Measurements from ENCODE around the gene TBC1D12.

The TBC1D12 gene

DNA sequence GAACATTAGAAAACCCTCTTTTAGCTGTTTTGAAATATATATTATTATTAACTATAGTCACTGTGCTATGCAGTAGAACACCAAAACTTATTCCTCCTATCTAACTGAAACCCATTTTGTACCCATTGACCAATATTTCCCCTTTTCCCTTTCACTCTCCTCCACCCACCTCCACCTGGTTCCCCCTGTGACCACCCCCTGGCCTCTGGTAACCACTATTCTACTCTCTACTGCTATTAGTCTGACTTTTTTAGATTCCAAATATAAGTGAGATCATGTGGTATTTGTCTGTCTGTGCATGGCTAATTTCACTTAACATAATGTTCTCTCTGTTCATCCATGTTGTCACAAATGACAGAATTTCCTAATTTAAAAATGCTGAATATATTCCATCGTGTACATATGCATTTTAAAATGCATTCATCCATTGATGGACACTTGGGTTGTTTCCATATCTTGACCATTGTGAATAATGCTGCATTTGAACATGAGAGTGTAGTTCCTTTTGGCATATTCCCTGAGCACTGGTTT, 18.7 kb downstream of the TBC1D12 start:
- peaks cover 3% of the 10 kb centered on the region for H3K4me1 ChIP-seq (ENCODE audit: low read depth, poor library complexity, severe bottlenecking)
- no peak overlapping the region for H3K4me2 ChIP-seq
- H3K79me2 ChIP-seq (ENCODE audit: insufficient read depth, low read depth) = peaks cover 41% of the 10 kb centered on the region; the same call in 1 of the 2 replicates
- H3K4me3 ChIP-seq (IDR thresholded peaks at IDR 0.05; ENCODE audit: insufficient read depth, low read depth, low read length) = no peak overlapping the region
- H3K27me3 ChIP-seq (ENCODE audit: insufficient read depth, low read depth) = no peaks in the 10 kb centered on the region
- no peak overlapping the region for H3K27ac ChIP-seq
- peaks cover 3% of the 10 kb centered on the region; the same call in 1 of the 2 replicates for H4K20me1 ChIP-seq (ENCODE audit: insufficient read depth)
- TF ChIP-seq, protein P1, sequence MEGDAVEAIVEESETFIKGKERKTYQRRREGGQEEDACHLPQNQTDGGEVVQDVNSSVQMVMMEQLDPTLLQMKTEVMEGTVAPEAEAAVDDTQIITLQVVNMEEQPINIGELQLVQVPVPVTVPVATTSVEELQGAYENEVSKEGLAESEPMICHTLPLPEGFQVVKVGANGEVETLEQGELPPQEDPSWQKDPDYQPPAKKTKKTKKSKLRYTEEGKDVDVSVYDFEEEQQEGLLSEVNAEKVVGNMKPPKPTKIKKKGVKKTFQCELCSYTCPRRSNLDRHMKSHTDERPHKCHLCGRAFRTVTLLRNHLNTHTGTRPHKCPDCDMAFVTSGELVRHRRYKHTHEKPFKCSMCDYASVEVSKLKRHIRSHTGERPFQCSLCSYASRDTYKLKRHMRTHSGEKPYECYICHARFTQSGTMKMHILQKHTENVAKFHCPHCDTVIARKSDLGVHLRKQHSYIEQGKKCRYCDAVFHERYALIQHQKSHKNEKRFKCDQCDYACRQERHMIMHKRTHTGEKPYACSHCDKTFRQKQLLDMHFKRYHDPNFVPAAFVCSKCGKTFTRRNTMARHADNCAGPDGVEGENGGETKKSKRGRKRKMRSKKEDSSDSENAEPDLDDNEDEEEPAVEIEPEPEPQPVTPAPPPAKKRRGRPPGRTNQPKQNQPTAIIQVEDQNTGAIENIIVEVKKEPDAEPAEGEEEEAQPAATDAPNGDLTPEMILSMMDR (conservative IDR thresholded peaks at IDR 0.05; ENCODE audit: low read depth, low read length) = no peak
- H2AFZ ChIP-seq (ENCODE audit: low read depth) = no peak overlapping the region
- H3K9ac ChIP-seq = no peak overlapping the region
- H3K36me3 ChIP-seq (ENCODE audit: insufficient read depth) = no peaks in the 10 kb centered on the region

DNA sequence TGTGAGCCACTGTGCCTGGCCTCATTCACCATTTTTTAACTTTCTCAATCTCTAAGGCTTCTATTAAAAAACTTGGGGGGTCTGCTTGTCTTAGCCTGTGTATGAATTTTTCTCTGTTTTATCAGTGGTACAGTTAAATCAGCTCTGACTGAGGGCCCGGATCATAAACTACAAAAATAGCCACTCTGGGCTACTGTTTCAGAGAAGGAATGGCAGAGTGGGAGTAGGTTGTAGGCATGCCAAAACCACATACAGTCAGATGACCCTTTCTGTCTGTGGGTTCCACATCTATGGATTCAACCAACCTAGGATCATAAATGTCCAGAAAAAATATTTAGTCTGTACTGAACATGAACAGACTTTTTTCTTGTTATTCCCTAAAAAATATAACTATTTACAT, 21.3 kb downstream of the TBC1D12 start:
- Histone ChIP-seq H3K36me3 (ENCODE audit: insufficient read depth) (no peaks in the 10 kb centered on the region), H3K4me1 (ENCODE audit: low read depth, poor library complexity, severe bottlenecking) (no peaks in the 10 kb centered on the region), H4K20me1 (ENCODE audit: insufficient read depth) (peaks cover 3% of the 10 kb centered on the region; the same call in 1 of the 2 replicates), H3K4me3 (IDR thresholded peaks at IDR 0.05; ENCODE audit: insufficient read depth, low read depth, low read length) (no peak overlapping the region), H2AFZ (ENCODE audit: low read depth) (no peak overlapping the region), H3K79me2 (ENCODE audit: insufficient read depth, low read depth) (peaks cover 40% of the 10 kb centered on the region; the same call in 1 of the 2 replicates), H3K9ac (no peak overlapping the region), H3K27ac (no peak overlapping the region), H3K4me2 (no peak overlapping the region), H3K27me3 (ENCODE audit: insufficient read depth, low read depth) (no peaks in the 10 kb centered on the region)
- TF ChIP-seq, protein P1 (conservative IDR thresholded peaks at IDR 0.05; ENCODE audit: low read depth, low read length) = no peak

DNA sequence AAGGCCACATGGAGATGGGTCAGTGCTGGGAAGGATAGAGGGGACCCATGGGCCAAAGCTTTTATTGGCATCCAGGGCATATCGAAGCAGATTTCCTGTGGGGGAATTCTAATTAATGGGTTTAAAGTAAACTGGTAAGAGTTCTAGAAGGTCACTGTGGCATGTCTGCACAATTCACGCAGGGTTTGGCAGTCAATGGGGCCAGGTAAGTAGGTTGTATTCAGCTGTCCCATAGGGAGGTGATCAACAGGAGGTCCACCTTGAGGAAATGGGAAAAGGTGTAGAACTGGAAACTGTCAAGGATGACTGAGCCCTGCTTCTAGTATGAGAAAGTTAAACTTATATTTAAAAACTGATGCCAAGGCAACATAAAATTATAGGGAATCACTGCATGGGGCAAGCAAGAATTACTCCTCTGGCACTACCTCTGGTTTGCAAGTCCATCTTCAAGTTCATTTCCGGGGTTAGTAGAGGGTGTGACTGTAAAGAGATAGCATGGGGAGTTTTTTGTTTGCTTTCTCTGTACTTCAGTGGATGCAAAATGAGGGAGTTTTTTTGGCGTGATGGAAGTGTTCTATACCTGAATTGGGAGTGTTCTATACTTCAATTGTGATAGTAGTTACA, 22.5 kb downstream of the TBC1D12 start:
- Histone ChIP-seq H3K4me1 (ENCODE audit: low read depth, poor library complexity, severe bottlenecking) (no peaks in the 10 kb centered on the region), H3K4me2 (no peak overlapping the region), H2AFZ (ENCODE audit: low read depth) (no peak overlapping the region), H3K27me3 (ENCODE audit: insufficient read depth, low read depth) (no peaks in the 10 kb centered on the region), H3K79me2 (ENCODE audit: insufficient read depth, low read depth) (peaks cover 39% of the 10 kb centered on the region; the same call in 1 of the 2 replicates), H3K9ac (no peak overlapping the region), H3K27ac (no peak overlapping the region), H4K20me1 (ENCODE audit: insufficient read depth) (peaks cover 3% of the 10 kb centered on the region; the same call in 1 of the 2 replicates), H3K36me3 (ENCODE audit: insufficient read depth) (no peaks in the 10 kb centered on the region), H3K4me3 (IDR thresholded peaks at IDR 0.05; ENCODE audit: insufficient read depth, low read depth, low read length) (no peak overlapping the region)
- TF ChIP-seq, protein P1 (conservative IDR thresholded peaks at IDR 0.05; ENCODE audit: low read depth, low read length) = no peak

DNA sequence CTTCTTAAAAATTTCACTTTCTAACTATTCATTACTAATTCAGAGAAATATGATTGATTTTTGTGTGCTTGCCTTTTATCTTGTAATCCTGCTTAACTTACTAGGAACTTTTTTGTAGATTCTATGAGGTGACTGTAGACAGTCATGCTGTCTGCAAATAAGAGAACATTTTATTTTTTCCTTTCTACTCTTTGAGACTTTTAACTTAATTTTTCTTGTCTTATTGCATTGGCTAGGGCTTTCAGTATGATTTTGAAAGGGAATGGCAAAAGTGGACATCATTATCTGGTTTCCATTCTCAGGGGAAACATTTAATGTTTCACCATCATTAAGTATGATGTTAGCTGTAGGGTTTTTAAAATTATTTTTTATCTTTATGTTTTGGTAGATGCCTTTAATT, 23.6 kb downstream of the TBC1D12 start:
- H3K79me2 ChIP-seq (ENCODE audit: insufficient read depth, low read depth) = 0 out of 2 replicates have a peak, but pooled peaks cover 31% of the 10 kb centered on the region
- H4K20me1 ChIP-seq (ENCODE audit: insufficient read depth) = no peaks in the 10 kb centered on the region
- H3K4me1 ChIP-seq (ENCODE audit: low read depth, poor library complexity, severe bottlenecking) = no peaks in the 10 kb centered on the region
- no peak overlapping the region for H3K27ac ChIP-seq
- no peak overlapping the region for H3K9ac ChIP-seq
- H3K27me3 ChIP-seq (ENCODE audit: insufficient read depth, low read depth) = no peaks in the 10 kb centered on the region
- no peak overlapping the region for H2AFZ ChIP-seq (ENCODE audit: low read depth)
- no peaks in the 10 kb centered on the region for H3K36me3 ChIP-seq (ENCODE audit: insufficient read depth)
- H3K4me2 ChIP-seq = no peak overlapping the region
- no peak overlapping the region for H3K4me3 ChIP-seq (IDR thresholded peaks at IDR 0.05; ENCODE audit: insufficient read depth, low read depth, low read length)
- TF ChIP-seq, protein P1 (conservative IDR thresholded peaks at IDR 0.05; ENCODE audit: low read depth, low read length) = no peak
